Lung (tissue), 12 donors: ENCODE data around the gene USF2. TPM values are rescaled to one million over a fixed set of nuclear protein-coding genes. Genes with fewer than 3 reads are reported as not detected.

ENCODE experiments used
- ATAC-seq: fragments of 200-7000 bp; cut with Tn5 transposase; one replicate; pipeline ENCODE4 v1.9.1; 2020; ENCODE audit warnings: moderate number of reproducible peaks; ENCODE audit not compliant: insufficient read depth, low FRiP score
- DNase-seq, 3 donors: peaks; one replicate each; pipeline ENCODE4 v3.0.0-alpha.2; 2013 to 2017
- H3K27ac ChIP-seq, 2 donors: one replicate each; pipeline ENCODE4 v1.5.1; 2013; ENCODE audit warnings: mild to moderate bottlenecking in 2 of 2, moderate library complexity in 2 of 2, control low read depth in 1 of 2, inconsistent platforms in 1 of 2, low read depth in 1 of 2, low read length in 1 of 2
- H3K27me3 ChIP-seq, 3 donors: one replicate each; pipeline ENCODE4 v1.5.1; 2013; ENCODE audit warnings: low read length in 2 of 3; ENCODE audit not compliant: control insufficient read depth in 3 of 3, insufficient read depth in 3 of 3
- H3K36me3 ChIP-seq, 4 donors: one replicate each; pipeline ENCODE4 v1.5.1; 2013; ENCODE audit warnings: low read length in 4 of 4, mild to moderate bottlenecking in 1 of 4, moderate library complexity in 1 of 4; ENCODE audit not compliant: control insufficient read depth in 4 of 4, insufficient read depth in 4 of 4
- H3K4me1 ChIP-seq, 5 donors: one replicate each; pipeline ENCODE4 v1.5.1; 2013; ENCODE audit warnings: low read length in 5 of 5, mild to moderate bottlenecking in 2 of 5, moderate library complexity in 1 of 5; ENCODE audit not compliant: control insufficient read depth in 5 of 5, insufficient read depth in 5 of 5
- H3K4me3 ChIP-seq: one replicate; pipeline ENCODE4 v1.5.1; 2013; ENCODE audit warnings: mild to moderate bottlenecking, control low read depth, moderate library complexity
- H3K9ac ChIP-seq, 2 donors: one replicate each; pipeline ENCODE4 v1.5.1; 2013; ENCODE audit warnings: low read length in 2 of 2, control low read depth in 1 of 2; ENCODE audit not compliant: insufficient read depth in 1 of 2
- H3K9me3 ChIP-seq, 4 donors: one replicate each; pipeline ENCODE4 v1.5.1; 2013; ENCODE audit warnings: low read length in 3 of 4, mild to moderate bottlenecking in 1 of 4, moderate library complexity in 1 of 4; ENCODE audit not compliant: control insufficient read depth in 4 of 4, insufficient read depth in 3 of 4
- CTCF ChIP-seq: IDR thresholded peaks from 2 replicates; pipeline ENCODE4 v1.5.1; 2012; ENCODE audit warnings: mild to moderate bottlenecking; ENCODE audit errors: control extremely low read depth, extremely low read depth
- WGBS, 2 donors: extraction: QIAGEN DNeasy Blood & Tissue Kit; methylation state at CpG; one replicate each; pipeline ENCODE4 v1.1.7; 2013; 5-methylcytosine and 5-hydroxymethylcytosine counted together
- polyA plus RNA-seq, 2 donors: library from polyadenylated mRNA; stranded (reverse); fragments of 200-250 nt; gene quantifications; one replicate each; pipeline ENCODE4 v1.2.1, GENCODE V29; 2013
- total RNA-seq, 2 donors: library from RNA; depleted of rRNA in 1 of 2; stranded (reverse); fragments of >200 nt in 1 of 2; gene quantifications; one replicate each; pipeline ENCODE4 v1.2.1, GENCODE V29; 2014 to 2021
- donor health status: control.
- donor health status: control.
- donor health status: Bipolar disorder and iron deficiency.
- donor health status: healthy.
- donor health status: DM: yes; HTN: yes; CAD: no.

USF2 gene
- total and polyA plus RNA-seq, 4 donors, result 74.9 to 163 (median 133) TPM

GRCh38 chr19:35314031-35314430 lies 45.3 kb downstream of the USF2 start:
- ATAC-seq (no peak), DNase-seq (no peak)
- no peak for TF ChIP-seq CTCF
- 88 to 89% methylated on average over 8 of the region's 8 CpGs for WGBS, 2 donors
- Histone ChIP-seq H3K9me3 (peaks cover 0 to 1% (median 0%) of the 10 kb centered on the region in 4 donors), H3K4me1 (peaks cover 0 to 42% (median 8%) of the 10 kb centered on the region in 5 donors), H3K27me3 (no peaks in the 10 kb centered on the region), H3K4me3 (no peak overlapping the region), H3K36me3 (no peaks in the 10 kb centered on the region), H3K27ac (no peak overlapping the region), H3K9ac (no peak overlapping the region)

GRCh38 chr19:35314858-35315470 lies 46.2 kb downstream of the USF2 start:
- no peak for ATAC-seq
- no peak for DNase-seq

GRCh38 chr19:35315883-35316282 lies 47.1 kb downstream of the USF2 start:
- H3K27me3 ChIP-seq, result no peaks in the 10 kb centered on the region
- no peak overlapping the region for H3K4me3 ChIP-seq
- DNase-seq (no peak), ATAC-seq (no peak)
- 81 to 89% methylated on average over 9 of the region's 9 CpGs for WGBS, 2 donors
- peaks cover 0 to 35% (median 7%) of the 10 kb centered on the region in 5 donors for H3K4me1 ChIP-seq
- no peaks in the 10 kb centered on the region for H3K36me3 ChIP-seq
- H3K9ac ChIP-seq, result no peak overlapping the region
- H3K27ac ChIP-seq, result no peak overlapping the region
- no peak for TF ChIP-seq CTCF
- H3K9me3 ChIP-seq, result no peaks in the 10 kb centered on the region

More at GRCh38 chr19:35314858-35315470, 46.2 kb downstream of the USF2 start:
- Histone ChIP-seq H3K27ac (no peak overlapping the region), H3K9me3 (peaks cover 0 to 1% (median 0%) of the 10 kb centered on the region in 4 donors), H3K4me3 (no peak overlapping the region), H3K36me3 (no peaks in the 10 kb centered on the region), H3K9ac (no peak overlapping the region), H3K4me1 (peaks cover 0 to 39% (median 7%) of the 10 kb centered on the region in 5 donors), H3K27me3 (no peaks in the 10 kb centered on the region)
- TF ChIP-seq CTCF, result no peak
- WGBS, 2 donors, result 78 to 83% methylated on average over 10 of the region's 10 CpGs

- H3K9ac ChIP-seq, result no peak overlapping the region
- H3K27ac ChIP-seq, result no peak overlapping the region
- no peaks in the 10 kb centered on the region for H3K9me3 ChIP-seq
- TF ChIP-seq CTCF, result no peak
- WGBS, 2 donors, result 84 to 91% methylated on average over 9 of the region's 9 CpGs
- no peaks in the 10 kb centered on the region for H3K36me3 ChIP-seq
- ATAC-seq, result no peak
- H3K27me3 ChIP-seq, result no peaks in the 10 kb centered on the region
- DNase-seq, result no peak
- peaks cover 0 to 32% (median 7%) of the 10 kb centered on the region in 5 donors for H3K4me1 ChIP-seq
- no peak overlapping the region for H3K4me3 ChIP-seq
Observed at GRCh38 chr19:35316560-35316959, 47.8 kb downstream of the USF2 start.
